GM18861 (cell line): ENCODE measurements around the gene BCO1.

Experiments
- ATAC-seq: cut with Tn5 transposase; IDR thresholded peaks from one replicate; pipeline ENCODE4 v1.9.1; 2021; ENCODE audit not compliant: unreplicated experiment

Gene BCO1

DNA sequence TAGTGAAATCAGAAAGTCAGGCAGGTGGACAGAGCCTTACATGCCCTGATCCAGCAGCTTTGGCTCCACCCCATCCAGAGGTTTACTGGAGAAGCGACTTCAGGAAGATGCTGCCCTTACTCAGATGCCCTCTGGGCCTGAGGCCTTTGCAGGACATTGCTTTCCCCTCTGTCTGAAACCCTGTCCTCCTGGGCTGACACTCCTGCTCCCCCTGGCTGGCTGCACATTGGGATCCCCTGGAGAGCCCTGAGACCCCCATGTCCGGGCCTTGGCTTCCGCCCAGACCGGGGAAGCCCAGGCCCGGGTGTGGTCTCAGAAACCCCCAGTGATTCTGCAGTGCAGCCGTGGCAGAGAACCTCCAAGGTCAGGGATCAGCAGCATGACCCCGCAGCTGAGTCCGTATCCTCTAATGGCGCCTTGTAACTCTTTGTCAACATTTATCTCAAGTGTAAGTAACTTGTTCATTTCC is 36.6 kb downstream of the BCO1 start:
- ATAC-seq, result no peak

DNA sequence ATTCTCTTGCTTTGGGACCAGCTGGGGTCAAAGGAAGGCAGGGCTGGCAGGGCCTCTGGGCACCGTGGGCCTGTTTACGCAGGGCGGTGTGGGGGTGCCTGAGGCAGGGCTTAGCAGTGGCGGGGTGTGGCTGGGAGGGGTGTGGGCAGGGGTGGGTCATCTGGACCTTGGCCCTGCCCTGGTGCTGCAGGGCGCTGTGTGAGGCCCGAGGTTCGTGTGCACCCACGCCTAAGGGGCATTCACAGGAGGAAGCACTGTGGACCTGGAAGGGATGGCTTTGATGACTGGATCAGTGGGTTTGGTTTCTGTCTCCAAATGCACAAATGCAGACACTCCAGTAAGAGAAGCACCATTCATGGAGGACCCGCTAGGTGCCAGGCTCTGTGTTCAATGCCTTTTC is 37.3 kb downstream of the BCO1 start:
- no peak for ATAC-seq

DNA sequence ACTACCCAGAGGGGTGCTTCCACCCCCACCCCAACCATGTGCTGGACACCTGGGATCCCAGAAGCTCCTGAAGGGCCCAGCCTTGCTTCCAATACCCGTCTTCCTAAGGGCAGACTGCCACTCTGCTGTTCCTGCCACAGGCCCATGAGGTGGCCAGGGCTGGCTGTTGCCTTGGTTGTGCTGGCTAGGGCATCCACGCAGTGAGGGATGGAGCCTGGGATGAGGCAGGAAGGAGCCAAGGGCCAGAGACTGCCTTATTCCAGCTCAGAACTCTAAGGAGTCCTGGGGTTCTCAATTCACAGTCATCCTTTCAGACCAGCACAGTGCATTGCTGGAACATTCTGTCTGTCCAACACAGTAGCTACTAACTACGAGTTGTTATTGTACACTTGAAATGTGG is 37.8 kb downstream of the BCO1 start:
- ATAC-seq, result no peak

GRCh38 chr16:81277541-81278080 is 39.1 kb downstream of the BCO1 start:
- ATAC-seq, result no peak

DNA sequence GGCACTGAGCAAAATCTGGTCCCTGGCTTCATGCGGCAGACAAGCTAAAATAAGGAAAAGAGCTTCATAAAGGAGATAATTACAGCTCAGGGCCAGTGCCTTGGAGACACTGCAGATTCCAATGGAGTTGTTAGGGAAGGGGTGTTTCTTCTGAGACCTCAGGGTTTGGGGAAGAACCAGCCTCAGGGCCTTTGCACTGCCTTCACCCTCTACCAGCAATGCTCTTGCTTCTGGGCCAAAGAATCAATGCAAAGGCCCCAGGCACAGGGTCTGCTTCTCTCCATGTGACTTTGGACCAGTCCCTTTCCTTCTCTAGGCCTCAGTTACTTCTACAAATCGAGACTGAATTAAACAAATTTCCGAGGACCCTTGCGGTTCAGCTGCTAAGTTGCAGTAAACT is 40.0 kb downstream of the BCO1 start:
- no peak for ATAC-seq

- ATAC-seq, result no peak
These were observed 40.9 kb downstream of the BCO1 start for GRCh38 chr16:81279392-81279791.

GRCh38 chr16:81280393-81280792 is 41.9 kb downstream of the BCO1 start:
- no peak for ATAC-seq

DNA sequence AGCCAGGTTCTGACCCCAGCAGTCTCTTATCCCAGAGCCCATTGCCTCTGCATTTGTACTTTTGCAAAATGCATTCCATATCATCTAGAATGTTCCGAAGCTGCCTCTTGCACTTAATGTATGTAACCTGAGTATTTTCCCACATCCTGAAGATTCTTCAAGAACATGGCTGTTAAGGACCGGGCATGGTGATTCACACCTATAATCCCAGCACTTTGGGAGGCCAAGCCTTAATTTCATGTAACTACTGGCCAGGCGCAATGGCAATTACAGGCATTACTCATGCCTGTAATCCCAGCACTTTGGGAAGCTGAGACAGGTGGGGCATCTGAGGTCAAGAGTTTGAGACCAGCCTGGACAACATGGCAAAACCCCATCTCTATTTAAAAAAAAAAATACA is 44.6 kb downstream of the BCO1 start:
- ATAC-seq, result no peak

DNA sequence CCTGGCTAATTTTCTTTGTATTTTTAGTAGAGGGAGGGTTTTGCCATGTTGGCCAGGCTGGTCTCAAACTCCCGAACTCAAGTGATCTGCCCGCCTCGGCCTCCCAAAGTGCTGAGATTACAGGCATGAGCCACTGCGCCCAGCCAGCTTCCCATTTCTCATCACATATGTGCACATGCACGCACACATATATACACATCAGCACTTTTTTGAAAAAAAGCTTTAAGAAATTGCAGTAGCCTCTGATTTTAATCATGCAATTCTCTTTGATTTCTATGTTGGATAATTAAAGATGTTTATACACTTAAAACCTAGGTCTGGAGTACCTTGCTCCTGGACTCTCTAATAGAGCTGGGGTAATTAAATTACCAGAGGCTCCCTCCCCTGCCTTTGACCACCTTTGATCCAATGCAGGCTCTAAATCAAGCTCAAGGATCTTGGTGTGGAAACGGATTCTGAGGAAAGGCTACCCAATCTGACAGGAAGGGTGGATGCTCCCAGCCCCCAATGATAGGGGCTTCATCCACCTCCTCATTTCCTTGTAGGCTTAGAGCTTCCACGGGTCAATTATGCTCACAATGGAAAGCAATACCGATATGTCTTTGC is 46.6 kb downstream of the BCO1 start:
- ATAC-seq, result no peak

DNA sequence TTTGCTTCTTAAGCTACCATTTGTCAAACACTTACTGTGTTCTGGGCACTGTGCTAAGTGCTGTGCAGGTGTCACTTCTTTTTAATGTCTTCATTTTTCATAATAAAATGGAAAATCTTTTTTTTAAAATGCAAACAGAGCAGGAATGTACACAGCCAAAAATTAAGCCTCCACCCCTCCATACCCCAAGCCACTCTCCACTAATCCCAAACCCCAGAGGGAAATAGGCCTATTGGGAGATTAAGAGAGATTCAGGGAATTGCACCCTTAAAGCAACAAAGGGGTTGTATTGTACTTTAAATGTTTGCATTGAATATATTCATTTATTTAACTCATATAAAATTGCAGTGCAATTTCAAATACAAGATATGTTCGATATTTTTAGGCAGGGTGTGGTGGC is 47.7 kb downstream of the BCO1 start:
- no peak for ATAC-seq

DNA sequence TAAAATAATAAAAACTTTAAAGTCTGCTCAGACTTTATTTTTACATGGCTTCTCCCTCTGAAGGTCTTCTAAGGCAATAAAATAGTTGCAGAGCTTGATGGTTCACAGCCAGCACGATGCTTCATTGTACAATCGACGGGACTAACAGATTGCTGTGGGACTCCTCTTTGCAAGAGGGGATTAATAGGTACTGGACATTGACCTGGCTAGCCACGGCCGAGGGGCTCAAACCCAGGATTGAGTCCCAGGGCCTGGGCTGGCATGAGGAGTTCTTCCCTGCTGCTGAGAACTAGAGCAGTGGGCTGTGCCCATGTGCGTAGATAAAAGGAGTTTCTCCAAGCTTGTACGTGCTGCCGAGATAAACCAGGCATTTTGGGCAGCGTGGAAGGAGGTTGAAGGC is 52.6 kb downstream of the BCO1 start:
- no peak for ATAC-seq

GRCh38 chr16:81292936-81293335 is 54.4 kb downstream of the BCO1 start:
- ATAC-seq, result no peak

- ATAC-seq, result no peak
These were observed 55.7 kb downstream of the BCO1 start for GRCh38 chr16:81293909-81294802.

GRCh38 chr16:81296631-81297030 is 58.1 kb downstream of the BCO1 start:
- no peak for ATAC-seq

- ATAC-seq, result no peak
These were observed 69.3 kb downstream of the BCO1 start for GRCh38 chr16:81307770-81308169.

DNA sequence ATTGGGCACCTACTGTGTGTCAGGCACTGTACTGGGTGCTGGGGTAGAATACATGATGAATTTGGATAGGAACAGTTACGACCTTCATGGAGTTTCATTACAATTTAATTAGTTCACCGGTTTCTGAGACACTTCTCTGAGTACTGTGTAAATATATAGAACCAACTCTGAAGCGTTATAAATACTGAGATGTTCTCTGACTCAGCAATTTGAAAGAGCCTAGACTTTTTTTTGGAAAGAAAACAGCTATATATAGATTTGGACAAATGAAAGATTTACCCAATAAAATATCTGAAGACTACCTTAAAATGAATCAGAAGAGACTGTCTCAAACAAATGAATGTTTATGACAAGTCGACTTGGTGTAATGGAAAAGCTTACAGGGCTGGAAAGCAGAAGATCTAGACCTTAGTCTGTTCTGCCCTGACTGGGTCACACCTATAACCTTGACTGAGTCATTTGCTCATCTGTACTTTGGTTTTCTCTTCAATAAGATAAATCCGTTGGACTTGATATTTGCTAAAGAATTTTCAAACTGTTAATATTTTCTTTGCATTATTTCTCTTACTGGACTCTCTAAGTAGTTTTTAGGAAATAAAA is 71.7 kb downstream of the BCO1 start:
- ATAC-seq, result no peak

- ATAC-seq, result no peak
These were observed 73.3 kb downstream of the BCO1 start for GRCh38 chr16:81311762-81312161.

DNA sequence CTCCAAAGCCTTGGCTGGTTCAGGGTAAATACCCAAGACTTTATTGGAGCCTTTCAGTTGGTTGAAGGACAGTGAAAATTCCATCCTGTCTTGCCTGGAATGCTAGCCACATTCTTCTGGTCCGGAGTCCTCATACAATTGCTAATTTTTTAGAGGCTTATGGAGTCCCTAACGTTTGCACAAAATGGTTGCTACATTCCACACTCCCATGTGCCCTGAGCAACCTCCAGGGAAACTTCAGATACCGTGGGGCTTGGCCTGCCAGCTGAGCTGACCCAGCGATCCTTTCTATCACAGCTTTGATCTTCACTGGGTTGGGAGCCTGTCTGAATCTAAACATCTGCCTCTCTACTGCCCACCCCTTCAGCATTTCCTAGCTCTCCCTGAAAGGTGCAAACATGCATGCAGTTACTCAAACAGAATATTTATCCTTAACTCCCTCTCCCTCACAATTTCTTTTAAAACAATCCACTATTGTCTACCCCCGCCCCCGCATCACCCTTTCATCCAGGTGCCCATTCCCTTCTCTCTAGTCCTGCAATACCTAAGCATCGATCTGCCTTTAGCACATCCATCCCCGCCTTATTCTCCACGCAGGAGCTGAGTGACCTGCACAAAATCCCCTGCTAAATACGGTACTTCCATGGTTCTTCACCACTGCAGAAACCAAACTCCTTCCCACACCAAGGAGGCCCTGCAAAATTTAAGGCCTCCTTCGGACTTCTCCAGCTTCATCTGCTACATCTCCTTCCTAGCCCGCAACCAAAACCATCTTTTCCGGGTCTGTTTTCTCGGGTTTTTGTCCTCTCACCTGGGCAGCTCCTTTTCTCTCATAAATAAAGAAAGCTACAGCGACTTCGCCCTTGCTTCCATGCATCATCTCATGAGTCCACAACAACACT is 75.5 kb downstream of the BCO1 start:
- ATAC-seq, result no peak

DNA sequence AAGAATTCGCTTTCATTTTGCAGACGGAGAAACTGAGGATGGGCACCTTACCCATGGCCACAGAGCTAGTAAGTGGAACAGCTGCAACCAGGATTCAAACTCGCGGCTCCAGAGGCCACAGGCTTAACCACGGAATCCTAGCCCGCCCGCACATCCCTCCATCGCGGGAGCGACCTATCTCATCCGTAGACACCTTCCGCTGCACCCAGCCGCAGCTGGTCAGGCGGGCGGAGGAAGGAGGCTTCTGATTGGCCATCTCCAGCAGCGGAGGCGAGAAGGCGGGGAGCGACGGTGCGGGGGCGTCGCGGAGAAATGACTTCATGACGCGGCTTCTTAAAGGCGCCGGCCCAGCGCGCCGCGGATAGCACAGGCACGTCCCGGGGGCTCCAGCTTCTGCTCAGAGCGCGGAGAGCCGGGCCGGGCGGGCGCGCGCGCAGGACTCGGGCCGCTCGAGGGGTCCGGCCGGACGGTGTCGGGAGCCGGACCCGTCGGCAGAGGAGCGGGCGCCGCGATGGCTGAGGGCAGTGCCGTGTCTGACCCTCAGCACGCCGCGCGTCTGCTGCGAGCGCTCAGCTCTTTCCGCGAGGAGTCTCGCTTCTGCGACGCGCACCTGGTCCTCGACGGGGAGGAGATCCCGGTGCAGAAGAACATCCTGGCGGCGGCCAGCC is 76.2 kb downstream of the BCO1 start, which contains the start of gene GAN:
GAN (plus strand) TSS at position 360 of the 668 bp plus-strand sequence; CDS start at position 512, 152 bp downstream.
- ATAC-seq, result peak; percentile 94
